NCI-H2107 treated with DMSO at 0.1 percent for 48 hours (cell line): ENCODE data around the gene SAMD11.
"Not testable (repeated sequence)": the region's sequence is repeated elsewhere in the genome, so short reads cannot be mapped to it uniquely, and the experiment has no call there.

Source experiments
- DNase-seq: peaks from one replicate; lab custom pipeline; 2025; ENCODE audit not compliant: unreplicated experiment; lab: John Stamatoyannopoulos, UW

Gene SAMD11

GRCh38 chr1:943545-944340 is 20.0 kb downstream of the SAMD11 start:
- no peak for DNase-seq

GRCh38 chr1:944341-945325 is 20.9 kb downstream of the SAMD11 start:
- no peak for DNase-seq

DNA sequence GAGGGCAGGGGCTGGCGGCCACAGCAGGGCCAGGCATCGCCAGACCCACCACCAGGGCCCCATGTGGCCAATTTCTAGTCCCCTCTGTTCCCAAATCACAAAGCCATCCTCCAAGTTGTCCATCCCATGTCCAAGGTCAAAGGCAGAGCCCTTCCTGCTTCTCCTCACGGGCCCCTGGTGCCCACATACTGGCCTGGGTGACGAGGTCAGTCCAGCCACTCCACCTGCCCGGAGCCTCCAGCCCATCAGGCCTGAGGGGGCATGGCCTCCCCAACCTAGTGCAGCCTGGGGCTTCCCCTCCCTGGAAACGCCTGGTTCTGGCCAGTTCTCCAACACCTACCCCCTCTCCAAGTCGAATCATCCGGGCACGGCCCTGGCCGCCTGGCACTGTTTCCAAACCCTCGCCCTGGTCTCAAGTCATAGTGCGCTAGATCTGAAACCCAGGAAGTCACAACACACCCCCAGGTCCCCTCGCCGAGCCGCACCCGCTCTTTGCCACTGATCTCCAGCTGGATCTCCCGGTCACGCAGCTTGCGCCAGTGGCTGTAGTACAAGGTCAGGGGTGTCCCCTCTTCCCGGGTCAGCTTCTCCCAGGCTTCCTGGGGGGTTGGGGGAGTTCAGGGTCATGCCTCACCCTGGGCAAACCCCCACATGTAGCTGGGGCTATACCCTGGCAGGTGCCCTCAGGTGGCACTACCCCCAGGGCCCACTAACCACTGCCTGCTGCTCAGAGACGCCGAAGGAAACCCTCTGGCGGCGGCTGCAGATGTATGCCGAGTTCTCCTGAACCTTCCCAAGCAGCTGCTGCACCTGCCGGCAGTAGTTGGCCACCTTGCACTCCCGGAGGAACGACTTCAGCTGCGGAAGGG is 22.2 kb downstream of the SAMD11 start:
- DNase-seq = no peak

GRCh38 chr1:946811-947210 is 23.1 kb downstream of the SAMD11 start:
- DNase-seq = not testable (repeated sequence)

DNA sequence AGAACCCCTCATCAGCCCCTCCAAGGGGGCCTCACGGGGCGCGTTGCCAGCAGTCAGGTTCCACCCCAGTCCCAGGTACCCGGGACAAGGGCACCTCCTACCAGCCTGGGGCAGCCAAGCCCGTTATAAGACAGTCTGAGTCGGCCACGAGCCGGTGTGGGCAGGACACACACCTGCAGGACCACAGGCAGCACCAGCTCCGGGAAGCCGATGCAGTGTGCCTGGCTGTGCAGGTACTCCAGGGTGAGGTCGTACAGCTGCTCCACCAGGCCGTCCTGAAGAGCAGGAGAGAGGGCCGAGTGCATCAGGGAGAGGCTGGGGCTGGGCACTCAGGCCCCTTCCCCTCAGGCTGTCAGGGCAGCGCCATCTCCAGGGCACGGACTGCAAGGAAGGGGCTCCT is 24.2 kb downstream of the SAMD11 start:
- DNase-seq = no peak

DNA sequence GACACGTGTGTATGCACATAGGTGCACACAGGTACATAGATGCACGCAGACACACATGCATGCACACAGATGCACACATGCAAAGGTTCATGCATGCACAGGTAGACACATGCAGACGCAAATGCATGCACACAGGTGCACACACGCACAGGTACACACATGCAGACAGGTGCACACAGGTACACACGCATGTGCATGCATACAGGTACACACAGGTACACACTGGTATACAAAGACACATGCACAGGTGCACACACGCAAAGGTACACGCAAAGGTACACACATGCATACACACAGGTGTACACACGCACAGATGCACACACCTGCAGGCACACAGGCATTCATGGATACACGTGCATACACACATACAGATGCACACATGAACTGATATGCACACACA is 26.5 kb downstream of the SAMD11 start:
- no peak for DNase-seq

GRCh38 chr1:950881-951280 is 27.2 kb downstream of the SAMD11 start:
- no peak for DNase-seq

GRCh38 chr1:951364-951763 is 27.6 kb downstream of the SAMD11 start:
- DNase-seq = no peak

DNA sequence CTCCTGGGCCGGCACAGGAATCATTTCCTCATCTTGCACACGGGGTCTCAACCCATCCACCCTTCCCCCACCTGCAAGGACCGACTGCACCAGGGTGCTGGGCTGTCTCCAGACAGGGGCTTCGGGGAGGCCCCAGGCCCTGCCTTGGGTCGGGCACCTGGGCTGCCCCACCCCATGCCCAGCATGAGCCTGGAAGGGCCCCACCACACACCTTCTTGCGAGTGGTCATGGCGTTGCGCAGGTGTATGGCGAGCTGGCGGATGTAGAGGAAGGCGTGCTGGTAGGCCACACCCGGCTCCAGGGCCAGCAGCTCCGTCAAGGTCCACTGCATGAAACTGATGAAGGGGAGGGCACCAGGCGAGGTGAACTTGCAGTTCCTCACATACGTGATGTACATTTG is 28.5 kb downstream of the SAMD11 start:
- DNase-seq = no peak

GRCh38 chr1:952603-953002 is 28.9 kb downstream of the SAMD11 start:
- DNase-seq = no peak

- DNase-seq = no peak
Measured at GRCh38 chr1:953524-954320, 30.0 kb downstream of the SAMD11 start.

DNA sequence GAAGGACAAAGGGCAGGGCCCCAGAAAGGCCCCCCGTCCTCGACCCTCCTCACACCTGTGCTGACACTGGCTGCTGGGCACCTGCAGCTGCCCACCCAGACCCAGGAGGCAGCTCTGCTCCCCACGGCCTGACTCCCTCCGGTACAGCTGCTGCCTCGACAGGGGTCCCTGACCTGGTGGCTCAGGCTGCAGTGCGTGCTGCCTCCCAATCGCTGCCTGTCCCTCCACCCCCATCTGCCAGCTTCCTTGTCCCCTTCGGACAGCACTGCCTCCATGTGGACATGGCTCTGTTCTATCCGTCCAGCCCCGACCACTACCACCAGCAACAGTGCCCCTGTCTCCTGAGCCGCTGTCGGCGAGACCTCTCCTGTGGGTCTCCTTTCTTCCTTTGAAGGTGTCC is 31.2 kb downstream of the SAMD11 start:
- DNase-seq = no peak

DNA sequence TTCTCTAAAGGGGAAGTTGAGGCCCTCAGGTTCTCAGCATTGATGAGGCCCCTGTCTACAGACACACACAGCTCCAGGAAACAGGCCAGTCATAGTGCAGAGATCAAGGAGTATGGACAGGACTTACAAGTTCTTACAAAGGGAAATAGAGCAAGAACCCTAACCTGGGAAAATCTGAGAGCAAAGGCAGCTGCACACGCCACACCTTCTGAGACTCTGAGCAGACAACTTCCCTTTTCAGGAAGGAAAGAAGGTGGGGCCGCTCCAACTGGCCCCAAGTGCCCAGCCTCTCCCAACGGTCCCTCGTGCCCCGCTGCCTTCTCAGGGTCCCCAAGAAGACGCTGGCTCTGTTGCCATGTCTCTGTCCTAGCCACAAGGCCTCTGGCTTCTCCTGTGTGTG is 31.8 kb downstream of the SAMD11 start:
- no peak for DNase-seq

DNA sequence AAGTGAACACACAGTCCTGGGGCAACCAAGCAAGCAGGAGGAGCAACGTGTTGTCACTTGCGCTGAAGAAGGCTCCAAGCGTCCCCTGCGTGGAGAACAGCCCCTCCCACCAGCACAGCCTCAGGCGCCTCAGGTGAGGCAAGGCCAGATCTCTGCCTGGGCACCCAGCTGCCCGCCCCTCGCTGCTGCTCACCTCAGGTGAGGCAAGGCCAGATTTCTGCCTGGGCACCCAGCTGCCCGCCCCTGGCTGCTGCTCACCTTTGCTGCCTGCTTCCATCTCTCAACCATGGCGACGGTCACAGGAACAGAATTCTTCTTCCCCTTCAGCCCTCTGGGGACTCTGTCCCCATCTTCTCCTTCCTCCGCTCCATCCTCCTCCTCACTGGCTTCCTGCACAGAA is 32.9 kb downstream of the SAMD11 start:
- no peak for DNase-seq

GRCh38 chr1:958823-959730 is 35.4 kb downstream of the SAMD11 start, which contains the start of gene NOC2L:
TSS of gene NOC2L (minus strand) at chr1:959256. CDS start at chr1:959240, 16 bp downstream.
- DNase-seq = no peak

DNA sequence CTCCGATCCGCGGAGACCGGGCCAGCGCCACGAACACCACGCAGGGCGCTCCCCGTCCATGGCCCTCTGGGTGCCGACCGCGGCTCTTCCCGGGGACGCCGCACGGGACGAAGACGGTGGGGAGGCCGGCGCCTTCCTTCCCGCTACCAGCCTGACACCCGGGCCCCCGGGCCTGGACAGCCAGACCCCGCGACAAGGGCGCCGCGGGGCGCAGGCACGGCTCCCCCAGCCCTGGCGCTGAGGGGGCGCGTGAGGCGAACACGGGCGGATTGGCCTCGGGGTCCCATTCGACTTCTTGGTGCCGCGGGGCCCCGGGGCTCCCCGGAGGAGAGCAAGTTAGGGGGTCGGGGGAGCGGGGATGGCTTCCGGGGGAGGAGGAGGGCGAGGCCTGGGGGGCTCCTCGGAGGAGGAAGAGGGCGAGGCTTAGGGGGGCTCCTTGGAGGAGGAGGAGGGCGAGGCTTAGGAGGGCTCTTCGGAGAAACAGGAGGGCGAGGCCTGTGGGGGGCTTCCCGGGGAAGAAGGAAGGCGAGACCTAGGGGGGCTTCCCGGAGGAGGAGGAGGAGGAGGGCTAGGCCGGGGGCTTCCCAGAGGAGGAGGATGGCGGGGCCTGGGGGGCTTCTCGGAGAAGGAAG is 36.1 kb downstream of the SAMD11 start:
- DNase-seq = no peak

DNA sequence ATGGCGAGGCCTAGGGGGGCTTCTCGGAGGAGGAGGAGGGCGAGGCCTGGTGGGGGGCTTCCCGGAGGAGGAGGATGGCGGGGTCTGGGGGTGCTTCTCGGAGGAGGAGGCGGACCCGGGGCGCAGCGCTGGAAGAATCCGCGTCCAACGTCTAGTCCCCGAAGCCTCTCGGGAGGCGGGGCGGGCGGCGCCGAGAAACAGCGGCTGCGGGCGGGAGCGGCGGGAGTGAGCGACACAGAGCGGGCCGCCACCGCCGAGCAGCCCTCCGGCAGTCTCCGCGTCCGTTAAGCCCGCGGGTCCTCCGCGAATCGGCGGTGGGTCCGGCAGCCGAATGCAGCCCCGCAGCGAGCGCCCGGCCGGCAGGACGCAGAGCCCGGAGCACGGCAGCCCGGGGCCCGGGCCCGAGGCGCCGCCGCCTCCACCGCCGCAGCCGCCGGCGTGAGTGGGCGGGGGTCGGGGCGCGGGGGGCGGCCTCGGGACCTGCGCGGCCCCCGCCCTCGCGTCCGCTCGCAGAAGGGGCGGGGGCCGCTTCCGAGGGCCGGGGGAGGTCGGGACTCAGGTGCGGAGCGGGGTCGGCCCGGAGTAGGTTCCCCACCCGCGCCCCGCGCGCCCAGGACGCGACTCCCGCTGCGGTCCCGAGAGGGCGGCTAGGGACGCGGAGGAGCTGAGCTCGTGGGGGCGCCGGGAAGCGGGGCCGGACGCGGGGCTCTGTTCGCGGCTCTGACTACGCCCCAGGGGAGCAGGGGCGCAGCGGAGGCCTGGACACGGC is 36.8 kb downstream of the SAMD11 start, which contains the start of gene KLHL17:
TSS of gene KLHL17 (plus strand) at position 222 of the 769 bp plus-strand sequence. CDS start at position 332, 110 bp downstream.
- DNase-seq = no peak
